ENCODE data around the gene KLHL40.

KLHL40 gene

DNA sequence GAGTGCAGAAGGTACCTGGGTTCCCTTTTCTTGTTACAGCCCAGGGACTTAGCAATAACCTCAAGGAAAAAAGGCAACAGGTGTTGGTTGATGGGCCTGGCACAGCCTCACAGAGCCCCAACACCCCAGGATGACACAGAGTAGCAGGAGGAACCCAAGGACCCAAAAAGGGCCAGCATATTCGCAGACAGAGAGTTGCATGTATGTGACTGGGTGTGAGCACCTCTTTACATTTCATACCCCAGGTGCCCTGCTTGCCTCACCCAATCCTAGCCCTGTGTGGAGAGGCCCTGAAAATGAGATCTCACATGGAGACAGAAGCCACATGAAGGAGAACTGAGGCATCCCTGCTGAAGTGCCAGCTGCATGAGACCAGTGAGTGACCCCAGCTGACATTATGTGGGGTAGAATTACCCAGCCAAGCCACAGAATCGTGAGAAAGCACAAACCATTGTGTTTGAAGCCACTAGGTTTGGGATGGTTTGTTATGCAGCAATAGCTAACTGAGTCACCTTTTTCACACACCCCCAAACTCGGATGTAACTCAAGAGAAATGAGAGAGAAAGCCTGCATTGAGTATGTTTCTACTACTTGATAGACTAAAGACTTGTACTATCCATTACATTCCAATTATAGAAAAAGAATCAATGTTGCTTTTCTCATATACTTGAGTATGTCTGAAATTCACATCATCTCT, 43.5 kb downstream of the KLHL40 start:
- DNase-seq, result no peak

DNA sequence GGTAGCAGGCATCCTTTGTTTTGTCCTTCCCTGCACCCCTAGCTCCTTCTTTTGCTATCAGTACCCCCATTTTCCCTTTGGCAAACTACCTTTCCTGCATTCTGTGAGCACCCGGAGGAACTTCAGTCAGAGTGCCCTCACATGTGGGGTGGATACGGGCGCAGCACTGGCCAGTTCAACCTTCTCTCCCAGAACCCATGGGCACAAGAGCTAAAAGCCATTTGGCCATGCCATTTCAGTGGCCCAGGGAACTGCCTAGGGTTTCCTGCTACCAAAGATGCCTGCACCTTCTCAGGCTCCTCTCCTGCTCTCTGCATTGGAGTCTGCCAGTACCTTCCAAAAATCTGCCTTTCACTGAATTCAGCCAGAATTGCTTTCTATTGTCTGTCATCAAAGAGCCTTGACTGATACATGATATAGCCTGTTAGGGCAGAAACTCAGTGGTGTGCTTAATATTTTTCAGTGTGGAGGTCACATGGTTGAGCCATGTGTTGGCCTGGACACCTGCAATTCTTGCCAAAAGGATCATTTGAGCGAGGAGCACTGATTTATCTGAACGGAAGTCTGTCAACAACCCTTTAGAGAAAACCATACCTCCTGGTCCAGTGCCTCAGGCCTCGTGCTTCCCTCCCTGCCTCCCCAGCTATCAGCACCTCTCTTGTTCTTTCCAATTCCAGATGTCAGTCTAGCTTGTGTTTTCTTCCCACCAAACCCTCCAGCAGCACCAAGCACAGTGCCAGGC, 44.2 kb downstream of the KLHL40 start:
- DNase-seq, result no peak

DNA sequence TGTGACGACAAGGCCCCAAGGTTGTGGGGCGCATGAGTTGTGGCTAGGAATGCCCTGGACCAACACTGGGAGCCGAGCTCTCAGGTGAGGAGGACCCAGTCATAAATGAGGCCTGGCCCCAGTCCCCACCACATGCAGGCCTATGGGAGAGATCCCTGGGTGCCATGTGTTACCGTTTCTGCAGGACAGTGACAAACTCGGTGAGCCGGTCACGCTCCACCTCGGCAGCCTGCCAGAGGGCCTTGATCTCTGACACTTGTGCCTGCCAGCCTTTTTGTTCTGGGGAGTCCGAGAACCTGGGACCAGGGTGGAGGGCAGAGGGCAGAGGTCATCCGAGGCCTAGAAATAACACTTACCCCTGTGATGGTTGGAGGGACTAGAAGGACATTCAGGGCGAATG, 45.0 kb downstream of the KLHL40 start:
- no peak for DNase-seq

DNA sequence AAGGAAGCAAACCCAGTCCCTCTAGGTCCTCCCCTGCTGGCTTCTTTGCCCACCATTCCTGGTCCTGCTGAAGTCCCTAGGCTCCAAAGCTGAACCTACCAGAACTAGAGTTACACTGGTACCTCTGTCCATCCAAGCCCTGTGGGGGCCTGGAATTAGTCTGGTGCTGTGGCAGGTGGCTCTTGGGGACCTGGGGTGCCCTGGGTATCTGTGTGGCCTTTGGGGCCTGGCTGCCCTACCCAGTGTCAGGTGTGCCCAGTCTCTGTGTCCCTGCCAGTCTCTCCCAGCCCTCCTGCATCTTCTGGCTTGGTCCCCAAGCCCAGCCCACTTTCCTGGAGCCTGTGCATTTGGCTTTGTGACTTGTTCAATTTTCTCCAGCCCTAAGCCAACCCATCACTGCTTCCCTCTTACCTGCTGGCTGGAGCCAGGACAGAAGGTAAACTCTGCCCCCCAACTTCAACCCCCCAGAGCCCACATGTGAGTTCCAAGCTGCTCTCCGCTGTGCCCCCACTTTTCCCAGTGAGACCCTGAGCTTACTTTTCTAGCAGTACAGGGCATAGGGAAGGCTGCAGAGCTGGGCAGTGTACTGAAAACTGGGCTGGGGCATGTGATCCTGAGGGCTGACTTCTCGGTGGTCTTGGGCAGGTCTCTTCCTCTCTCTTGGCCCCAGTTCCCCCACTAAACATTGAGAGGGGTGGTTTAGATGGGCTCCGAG, 45.5 kb downstream of the KLHL40 start:
- no peak for DNase-seq

DNA sequence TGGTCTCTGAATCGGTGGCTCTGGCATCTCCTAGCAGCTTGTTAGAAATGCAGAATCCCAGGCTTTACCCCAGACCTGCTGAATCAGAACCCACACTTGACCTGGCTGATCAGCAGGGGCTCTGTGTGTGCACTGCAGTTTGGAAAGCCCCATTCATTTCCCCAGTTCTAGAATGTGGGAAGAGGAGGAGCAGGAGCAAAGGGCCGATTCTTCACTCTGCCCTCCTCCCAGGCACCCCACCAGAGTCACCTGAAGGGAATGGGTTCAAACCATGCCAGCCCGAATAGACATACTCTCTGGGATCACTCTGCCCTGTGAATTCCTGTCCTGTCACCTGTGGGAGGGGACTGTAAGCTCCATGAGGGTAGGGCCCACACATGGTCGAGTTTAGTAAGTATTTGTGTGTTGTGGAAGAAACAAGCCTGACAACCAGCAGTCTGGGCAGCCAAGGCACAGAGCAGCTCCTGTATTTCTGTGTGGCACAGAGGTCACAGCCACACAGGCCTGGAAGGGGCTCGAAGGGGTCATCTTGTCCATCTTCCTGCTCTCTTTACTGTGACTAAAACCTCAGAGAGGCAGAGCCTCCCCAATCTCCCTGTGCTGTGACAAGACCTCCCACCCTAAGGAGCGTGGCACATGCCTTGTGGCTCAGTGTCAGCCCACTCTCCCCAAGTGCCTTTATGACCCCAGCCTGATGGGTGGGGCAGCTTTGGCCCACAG, 46.3 kb downstream of the KLHL40 start:
- DNase-seq, result no peak

DNA sequence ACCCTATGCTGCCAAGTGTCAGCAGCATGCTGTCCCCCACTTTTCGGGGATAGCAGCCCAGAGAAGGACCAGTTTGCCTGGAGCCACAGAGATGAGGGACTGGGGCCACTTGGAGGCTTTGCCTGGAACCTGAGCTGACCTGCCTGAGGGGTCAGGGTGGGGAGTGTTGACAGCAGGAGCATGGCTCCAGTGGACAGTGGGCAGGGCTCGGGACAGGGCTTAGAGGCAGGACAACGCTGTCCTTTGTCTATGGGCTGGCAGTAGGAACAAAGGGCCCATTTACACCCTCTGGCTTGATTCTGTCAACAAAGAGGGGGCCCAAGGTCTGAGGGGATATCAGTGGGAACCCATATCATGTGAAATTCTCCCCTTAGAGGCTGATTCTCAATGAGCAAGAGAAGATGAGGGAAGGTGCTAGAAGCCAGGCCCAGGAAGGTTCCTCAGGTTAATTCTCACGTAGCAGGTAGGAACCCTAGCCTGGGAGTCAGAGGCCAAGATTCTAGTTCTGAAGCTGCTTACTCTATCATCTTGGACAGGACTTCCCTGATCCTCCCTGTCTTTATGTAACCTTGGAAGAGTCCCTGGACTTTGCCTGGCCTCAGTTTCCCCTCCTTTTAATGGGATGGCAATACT, 47.0 kb downstream of the KLHL40 start:
- DNase-seq, result no peak

DNA sequence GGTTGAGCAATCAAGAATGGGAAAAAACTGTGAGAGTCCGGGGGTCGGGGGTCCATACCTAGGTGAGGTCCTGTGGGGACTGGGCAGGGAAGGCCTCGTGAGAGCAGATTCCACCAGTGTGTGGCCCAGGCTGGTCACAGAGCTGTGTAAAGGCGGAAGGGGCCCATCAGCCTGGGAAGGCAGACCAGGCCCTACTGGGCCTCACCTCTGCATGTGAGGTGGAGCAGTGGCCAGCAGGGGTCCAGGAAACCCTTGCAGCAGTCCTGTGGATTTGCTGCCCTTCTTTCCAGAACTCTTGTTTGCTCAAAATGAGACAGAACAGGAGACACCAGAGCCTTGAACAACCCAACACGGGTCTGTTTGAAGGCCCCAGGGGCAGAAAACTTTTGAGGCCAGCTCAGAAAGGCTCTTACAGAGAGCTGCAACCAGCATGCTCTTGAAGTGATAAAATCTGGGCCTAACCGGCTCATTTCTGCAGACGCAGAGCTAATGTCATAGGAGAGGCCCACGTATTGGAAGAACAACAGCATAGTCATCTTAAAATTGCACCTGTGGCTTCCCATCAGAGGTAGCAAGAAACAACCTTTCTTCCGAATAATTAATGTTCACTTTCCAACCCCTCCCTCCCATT, 47.6 kb downstream of the KLHL40 start:
- DNase-seq, result no peak

DNA sequence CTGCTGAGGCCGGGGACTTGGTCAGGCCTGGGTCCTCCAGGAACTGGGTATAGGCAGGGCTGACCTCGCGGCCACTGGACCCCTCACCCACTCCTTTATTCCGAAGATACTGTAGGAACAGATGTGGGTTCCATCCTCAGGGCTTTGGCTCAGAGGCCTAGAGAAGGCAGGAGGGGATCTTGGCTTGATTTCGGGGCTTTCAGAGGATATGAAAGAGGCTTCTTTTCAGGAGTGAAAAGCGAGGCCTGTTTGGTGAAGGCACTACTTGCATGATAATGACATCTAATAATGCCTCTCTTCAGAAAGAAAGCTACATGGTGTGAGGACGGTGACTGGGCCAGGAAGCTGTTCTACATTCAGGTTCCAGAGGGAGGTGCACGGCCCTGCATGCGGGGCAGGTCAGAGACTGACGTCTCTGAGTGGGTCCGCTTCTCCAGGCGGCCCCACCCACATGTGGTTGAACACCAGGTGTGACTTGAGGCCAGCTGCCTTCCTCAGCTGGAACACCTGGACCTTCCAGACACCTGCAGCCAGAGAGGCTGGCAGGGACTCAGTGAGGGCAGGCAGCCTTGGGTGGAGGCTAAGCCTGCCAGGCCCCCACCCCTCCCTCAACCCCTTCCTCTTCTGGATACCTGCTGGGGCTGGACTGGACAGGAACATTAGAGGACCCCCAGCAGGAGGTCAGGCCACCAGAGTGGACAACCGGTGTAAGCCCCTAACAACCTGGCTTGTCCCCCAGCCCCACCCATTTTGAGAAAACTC, 48.3 kb downstream of the KLHL40 start:
- DNase-seq, result no peak

DNA sequence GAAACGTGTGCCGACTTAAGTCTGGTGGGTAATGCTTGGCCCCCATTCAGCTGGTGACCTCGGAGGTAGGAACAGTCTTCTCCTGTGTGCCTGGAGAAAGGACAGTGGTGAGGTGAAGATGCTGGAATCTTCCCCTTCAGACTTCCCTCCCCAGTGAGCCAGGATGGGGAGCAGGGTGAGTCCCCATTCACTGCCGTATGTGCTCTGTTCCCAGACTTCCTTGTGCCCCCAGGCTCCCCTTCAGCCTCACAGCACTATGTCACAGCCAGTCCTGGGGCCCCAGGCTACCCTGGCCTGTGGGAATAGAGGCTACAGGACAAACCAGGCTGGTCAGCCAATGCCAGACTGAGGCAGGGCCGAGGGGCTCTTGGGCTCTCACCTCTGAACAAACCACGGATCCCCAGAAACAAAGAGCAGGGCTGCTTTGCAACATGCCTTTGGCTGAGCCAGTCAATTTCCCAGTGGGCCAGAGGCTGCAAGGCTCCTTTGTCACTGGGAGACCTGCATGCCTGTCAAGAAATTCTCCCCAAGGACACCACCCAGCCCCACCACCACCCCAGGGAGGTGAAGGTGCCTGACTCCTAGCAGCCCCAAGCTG, 49.0 kb downstream of the KLHL40 start:
- no peak for DNase-seq

DNA sequence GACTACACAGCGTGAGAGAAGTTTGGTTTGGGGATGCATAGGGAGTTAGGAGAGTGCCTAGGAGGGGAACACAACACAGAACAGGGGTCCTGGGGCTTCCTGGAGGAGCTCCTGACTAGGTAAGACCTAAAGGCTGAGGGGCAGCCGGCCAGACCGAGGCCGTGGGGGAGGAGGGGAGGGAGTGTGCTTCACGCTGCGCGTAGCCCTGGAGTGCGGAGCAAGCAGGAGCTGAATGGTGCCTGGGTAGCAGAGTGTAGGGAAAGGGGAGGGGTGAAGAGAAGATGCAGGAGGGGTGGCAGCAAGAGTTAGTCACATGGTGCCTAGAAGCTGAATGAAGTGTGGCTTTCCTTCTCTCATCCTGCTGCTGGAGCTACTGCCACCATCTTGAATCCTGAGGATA, 49.7 kb downstream of the KLHL40 start:
- no peak for DNase-seq

DNA sequence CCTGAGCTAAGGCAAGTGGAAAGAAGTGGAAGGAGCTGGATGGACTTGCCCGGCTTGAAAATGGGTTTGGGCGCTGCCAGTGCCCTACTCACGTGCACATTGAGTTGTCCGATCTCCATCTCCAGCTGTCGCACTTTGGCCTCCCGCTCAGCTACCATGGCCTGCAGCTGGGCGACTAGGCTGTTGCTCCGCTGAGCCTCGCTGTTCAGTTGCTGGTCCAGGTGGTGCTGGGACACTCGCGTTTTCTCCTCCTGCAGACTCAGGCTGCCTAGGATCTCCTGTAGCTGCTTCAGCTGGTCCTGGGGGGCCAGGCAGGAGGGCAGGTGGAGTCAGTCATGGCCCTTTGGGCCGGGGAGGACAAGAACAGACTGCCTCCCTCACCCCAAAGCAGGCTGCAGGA, 50.3 kb downstream of the KLHL40 start:
- no peak for DNase-seq

DNA sequence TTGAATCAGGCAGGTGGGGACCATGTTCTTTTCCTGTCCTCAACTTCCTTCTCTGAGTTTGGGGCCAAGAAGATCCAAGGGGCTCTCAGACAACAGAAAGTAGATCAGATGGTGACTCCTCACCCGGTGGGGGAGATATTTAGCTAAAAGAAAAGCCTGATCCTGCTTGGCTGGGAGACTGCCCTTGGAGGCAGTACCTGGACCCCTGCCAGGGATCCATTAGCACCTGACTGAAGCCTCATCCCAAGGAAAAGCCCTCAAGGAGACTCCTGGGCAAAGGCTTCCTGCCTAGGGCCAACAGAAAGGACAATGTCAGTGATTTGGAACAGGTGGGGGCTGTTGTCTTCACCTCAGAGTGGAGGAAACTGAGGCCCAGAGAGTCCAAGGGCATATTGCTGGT, 50.7 kb downstream of the KLHL40 start:
- no peak for DNase-seq

DNA sequence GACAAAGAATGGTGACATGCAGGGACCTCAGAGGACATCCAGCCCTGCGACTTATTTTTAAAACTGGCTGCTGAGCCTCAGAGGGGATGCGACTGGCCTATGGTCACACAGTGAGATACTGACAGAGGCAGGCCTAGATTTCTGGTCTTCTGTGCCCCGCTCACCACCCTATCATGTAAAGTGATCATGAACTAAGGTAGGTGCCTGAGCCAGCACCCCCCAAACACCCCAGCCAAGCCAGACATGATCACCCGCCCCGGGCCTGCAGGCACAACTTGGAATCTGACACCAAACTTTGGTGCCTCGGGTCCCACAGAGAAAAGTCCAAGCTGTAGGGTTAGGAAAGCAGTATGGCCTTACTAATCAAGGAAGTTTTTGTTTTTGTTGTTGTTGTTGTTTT, 51.2 kb downstream of the KLHL40 start:
- no peak for DNase-seq

DNA sequence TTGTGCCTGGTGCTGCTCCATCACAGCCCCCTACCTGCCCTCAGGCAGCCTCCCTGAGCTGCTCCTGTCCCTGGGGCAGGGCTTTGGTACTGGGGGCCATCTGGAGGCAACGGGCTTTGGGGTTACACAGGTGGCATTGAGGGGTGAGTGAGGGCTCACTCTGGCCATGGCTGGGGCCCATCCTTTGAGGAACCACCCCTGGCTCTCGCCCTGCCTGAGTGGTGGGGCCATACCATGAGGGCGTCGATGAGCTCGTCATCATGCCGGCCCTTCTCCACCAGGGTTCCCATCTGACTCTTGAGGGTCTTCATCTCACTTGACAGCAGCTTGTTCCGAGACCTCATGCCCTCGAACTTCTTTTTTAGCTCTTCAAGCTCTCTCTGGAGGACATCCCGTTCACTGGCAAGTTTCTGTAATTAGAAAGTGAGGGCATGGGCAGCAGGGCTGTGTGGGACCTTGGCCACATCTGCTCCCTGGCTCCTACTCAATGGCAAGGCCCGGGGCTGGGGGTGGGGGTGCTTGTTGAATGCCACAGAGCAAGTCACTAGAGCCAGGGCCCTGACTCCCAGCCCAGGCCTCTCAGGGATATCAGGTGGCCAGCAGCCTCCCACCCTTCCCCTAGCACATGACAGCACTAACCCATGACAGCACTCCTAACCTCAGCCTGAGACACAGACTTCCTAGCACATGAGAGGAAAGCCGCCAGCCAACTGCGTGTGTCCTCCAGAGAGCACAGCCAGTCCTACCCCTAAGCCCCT, 54.2 kb downstream of the KLHL40 start:
- DNase-seq, result no peak

DNA sequence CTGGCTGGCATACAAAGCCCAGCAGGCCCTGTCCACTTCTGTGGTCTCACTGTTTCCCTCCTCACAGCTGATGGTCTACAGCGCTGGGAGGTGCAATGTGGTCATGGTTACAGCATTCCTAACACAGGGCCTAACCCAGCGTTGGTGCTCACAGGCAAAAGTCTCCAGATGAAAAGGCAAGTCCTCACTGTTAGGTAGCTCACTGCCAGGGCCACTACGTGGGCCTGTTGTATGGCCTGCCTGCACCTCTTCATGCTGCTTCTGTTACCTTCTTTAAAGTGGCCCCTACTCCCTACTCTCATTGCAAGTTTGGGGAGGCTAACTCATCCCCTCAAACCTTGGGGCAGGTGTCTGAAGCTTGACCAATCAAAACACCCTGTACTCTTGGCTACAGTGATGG, 56.5 kb downstream of the KLHL40 start:
- no peak for DNase-seq
